Measurements from ENCODE around the gene VSTM4.

VSTM4 gene

GRCh38 chr10:49029666-49030065 is 85.7 kb downstream of the VSTM4 start:
- in situ Hi-C loops (cut with HindIII; ENCODE audit: low pct_unique_long_range_greater_than_20kb, low sequenced_read_pairs), result no loop called here
- TF ChIP-seq JUND (IDR thresholded peaks at IDR 0.05; ENCODE audit: low read depth), result no peak
- DNase-seq (ENCODE audit: low read depth in 1 of 2, low spot score in 1 of 2), result no peak

GRCh38 chr10:49028639-49029038 is 86.7 kb downstream of the VSTM4 start:
- no peak for DNase-seq (ENCODE audit: low read depth in 1 of 2, low spot score in 1 of 2)
- TF ChIP-seq JUND (IDR thresholded peaks at IDR 0.05; ENCODE audit: low read depth), result no peak
- in situ Hi-C loops (cut with HindIII; ENCODE audit: low pct_unique_long_range_greater_than_20kb, low sequenced_read_pairs), result no loop called here

DNA sequence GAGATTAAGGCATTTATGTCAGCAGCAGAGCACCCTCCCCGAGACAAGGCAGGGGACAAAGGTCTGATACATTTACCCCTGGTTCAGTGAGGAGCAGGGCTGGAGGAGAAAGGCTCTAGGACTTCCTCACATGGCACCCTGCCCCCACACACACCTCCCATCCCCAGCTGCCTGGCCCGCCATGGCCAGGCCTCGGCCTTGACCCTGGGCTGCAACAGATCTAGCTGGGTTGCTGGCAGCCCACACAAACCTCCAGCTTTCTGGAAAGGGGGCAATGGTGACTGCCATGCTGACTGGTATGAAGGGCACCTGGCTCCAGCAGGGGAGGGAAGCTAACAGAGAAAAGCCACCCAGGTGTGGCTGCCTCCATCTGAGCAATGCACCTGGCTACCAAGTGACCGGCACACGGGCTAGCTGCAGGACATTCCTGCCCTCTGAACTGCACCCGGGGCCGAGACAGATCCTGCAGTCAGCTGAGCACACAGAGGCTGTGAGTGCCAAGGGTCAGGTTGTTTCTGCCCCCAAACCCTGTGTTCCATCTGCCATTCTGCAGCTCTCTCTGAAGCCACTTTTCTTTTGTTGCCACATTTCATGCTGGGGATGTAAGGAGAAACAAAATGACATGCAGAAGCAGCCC is 89.9 kb downstream of the VSTM4 start:
- no peak for DNase-seq (ENCODE audit: low read depth in 1 of 2, low spot score in 1 of 2)
- TF ChIP-seq JUND (IDR thresholded peaks at IDR 0.05; ENCODE audit: low read depth), result no peak
- in situ Hi-C loops (cut with HindIII; ENCODE audit: low pct_unique_long_range_greater_than_20kb, low sequenced_read_pairs), result no loop called here

- TF ChIP-seq JUND (IDR thresholded peaks at IDR 0.05; ENCODE audit: low read depth), result no peak
- in situ Hi-C loops (cut with HindIII; ENCODE audit: low pct_unique_long_range_greater_than_20kb, low sequenced_read_pairs), result no loop called here
- DNase-seq (ENCODE audit: low read depth in 1 of 2, low spot score in 1 of 2), result no peak
Observed at GRCh38 chr10:49024484-49024883, 90.8 kb downstream of the VSTM4 start.

GRCh38 chr10:49023752-49024151 is 91.6 kb downstream of the VSTM4 start:
- no peak for TF ChIP-seq JUND (IDR thresholded peaks at IDR 0.05; ENCODE audit: low read depth)
- in situ Hi-C loops (cut with HindIII; ENCODE audit: low pct_unique_long_range_greater_than_20kb, low sequenced_read_pairs), result no loop called here
- DNase-seq (ENCODE audit: low read depth in 1 of 2, low spot score in 1 of 2), result no peak

DNA sequence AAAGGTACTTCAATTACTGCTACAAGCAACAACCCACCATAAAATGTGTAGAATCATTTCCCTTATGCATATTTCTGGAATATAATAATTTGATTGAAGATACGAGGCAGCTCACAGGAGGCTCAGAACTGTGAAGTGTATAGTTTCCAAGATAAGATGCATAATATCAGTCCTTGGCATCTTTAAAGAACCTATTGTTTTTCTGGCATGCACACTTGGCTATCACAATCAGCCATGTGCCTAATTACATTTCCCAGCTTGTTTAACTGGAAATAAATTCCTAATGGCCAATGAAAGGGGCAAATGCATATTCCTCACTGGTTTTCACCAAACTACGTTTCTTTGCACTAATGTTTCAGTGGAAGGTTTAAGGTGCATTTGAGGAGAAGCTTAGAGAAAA is 92.3 kb downstream of the VSTM4 start:
- in situ Hi-C loops (cut with HindIII; ENCODE audit: low pct_unique_long_range_greater_than_20kb, low sequenced_read_pairs), result no loop called here
- DNase-seq (ENCODE audit: low read depth in 1 of 2, low spot score in 1 of 2), result no peak
- TF ChIP-seq JUND (IDR thresholded peaks at IDR 0.05; ENCODE audit: low read depth), result no peak

DNA sequence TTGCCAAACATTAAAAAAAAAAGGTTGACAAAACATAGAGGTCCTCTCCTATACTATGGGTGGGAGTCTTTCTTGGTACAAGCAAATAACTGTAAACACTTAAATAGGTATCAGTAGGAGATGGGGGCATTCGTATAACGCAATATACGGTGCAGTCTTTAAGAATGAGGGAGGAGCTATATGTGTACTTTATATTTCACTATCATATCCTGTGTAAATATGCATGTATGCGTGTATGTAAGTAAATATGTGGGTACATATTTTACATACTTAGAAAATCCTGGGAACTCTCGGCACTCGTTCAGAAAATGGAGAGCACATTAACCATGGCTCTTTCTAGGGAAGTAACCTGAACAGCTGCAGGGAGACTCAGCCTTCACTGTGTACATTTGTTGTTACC is 93.6 kb downstream of the VSTM4 start:
- no peak for TF ChIP-seq JUND (IDR thresholded peaks at IDR 0.05; ENCODE audit: low read depth)
- in situ Hi-C loops (cut with HindIII; ENCODE audit: low pct_unique_long_range_greater_than_20kb, low sequenced_read_pairs), result no loop called here
- DNase-seq (ENCODE audit: low read depth in 1 of 2, low spot score in 1 of 2), result no peak

- no peak for TF ChIP-seq JUND (IDR thresholded peaks at IDR 0.05; ENCODE audit: low read depth)
- in situ Hi-C loops (cut with HindIII; ENCODE audit: low pct_unique_long_range_greater_than_20kb, low sequenced_read_pairs), result no loop called here
- DNase-seq (ENCODE audit: low read depth in 1 of 2, low spot score in 1 of 2), result no peak
Observed at GRCh38 chr10:49015700-49016099, 99.6 kb downstream of the VSTM4 start.

- in situ Hi-C loops (cut with HindIII; ENCODE audit: low pct_unique_long_range_greater_than_20kb, low sequenced_read_pairs), result no loop called here
- no peak for DNase-seq (ENCODE audit: low read depth in 1 of 2, low spot score in 1 of 2)
- TF ChIP-seq JUND (IDR thresholded peaks at IDR 0.05; ENCODE audit: low read depth), result no peak
Observed at GRCh38 chr10:49012603-49013002, 102.7 kb downstream of the VSTM4 start.

- no peak for DNase-seq (ENCODE audit: low read depth in 1 of 2, low spot score in 1 of 2)
- in situ Hi-C loops (cut with HindIII; ENCODE audit: low pct_unique_long_range_greater_than_20kb, low sequenced_read_pairs), result no loop called here
Observed at GRCh38 chr10:49011756-49012155, 103.6 kb downstream of the VSTM4 start.

DNA sequence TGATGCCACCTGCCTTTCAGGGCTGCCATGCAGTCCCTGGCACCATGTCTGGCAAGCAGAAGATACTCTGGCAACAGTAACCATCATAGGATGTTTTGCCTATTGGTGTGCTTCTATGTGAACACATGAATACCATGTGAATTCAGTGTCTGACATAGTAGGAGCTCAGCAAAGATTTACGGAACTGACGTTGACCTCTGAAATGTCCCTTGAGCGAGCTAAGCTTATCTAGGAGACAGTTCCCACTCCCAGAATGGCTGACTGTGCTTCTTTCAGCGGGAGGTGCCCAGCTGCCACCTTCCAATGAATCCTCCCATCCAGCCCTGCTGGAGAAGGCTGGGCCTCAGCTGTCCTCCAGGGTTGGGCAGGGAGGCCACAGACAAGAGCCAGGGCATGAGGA is 104.5 kb downstream of the VSTM4 start:
- no peak for TF ChIP-seq JUND (IDR thresholded peaks at IDR 0.05; ENCODE audit: low read depth)
- in situ Hi-C loops (cut with HindIII; ENCODE audit: low pct_unique_long_range_greater_than_20kb, low sequenced_read_pairs), result no loop called here

More at GRCh38 chr10:49011756-49012155, 103.6 kb downstream of the VSTM4 start:
- no peak for TF ChIP-seq JUND (IDR thresholded peaks at IDR 0.05; ENCODE audit: low read depth)

DNA sequence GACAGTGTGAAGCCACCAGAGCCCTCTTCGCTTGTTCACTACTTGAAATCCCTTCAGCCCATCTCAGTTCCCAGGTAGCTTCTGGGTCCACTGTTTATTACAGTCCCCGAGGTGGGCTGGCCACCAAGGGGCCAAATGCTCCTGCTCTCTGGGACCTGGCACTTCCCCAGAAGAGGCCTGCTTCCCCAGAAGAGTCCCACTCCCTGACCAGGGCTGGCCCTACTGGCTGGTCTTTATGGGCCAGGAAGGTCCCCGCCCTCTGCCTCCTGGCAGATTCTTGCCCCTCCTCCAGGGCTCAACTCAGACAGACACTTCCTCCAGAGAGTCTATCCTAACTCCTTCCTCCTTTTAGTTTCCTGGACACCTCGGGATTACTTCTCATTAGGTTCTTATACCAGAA is 105.0 kb downstream of the VSTM4 start:
- no peak for DNase-seq (ENCODE audit: low read depth in 1 of 2, low spot score in 1 of 2)
- TF ChIP-seq JUND (IDR thresholded peaks at IDR 0.05; ENCODE audit: low read depth), result no peak
- in situ Hi-C loops (cut with HindIII; ENCODE audit: low pct_unique_long_range_greater_than_20kb, low sequenced_read_pairs), result no loop called here

More for the DNA sequence above, 104.5 kb downstream of the VSTM4 start:
- DNase-seq (ENCODE audit: low read depth in 1 of 2, low spot score in 1 of 2), result no peak

DNA sequence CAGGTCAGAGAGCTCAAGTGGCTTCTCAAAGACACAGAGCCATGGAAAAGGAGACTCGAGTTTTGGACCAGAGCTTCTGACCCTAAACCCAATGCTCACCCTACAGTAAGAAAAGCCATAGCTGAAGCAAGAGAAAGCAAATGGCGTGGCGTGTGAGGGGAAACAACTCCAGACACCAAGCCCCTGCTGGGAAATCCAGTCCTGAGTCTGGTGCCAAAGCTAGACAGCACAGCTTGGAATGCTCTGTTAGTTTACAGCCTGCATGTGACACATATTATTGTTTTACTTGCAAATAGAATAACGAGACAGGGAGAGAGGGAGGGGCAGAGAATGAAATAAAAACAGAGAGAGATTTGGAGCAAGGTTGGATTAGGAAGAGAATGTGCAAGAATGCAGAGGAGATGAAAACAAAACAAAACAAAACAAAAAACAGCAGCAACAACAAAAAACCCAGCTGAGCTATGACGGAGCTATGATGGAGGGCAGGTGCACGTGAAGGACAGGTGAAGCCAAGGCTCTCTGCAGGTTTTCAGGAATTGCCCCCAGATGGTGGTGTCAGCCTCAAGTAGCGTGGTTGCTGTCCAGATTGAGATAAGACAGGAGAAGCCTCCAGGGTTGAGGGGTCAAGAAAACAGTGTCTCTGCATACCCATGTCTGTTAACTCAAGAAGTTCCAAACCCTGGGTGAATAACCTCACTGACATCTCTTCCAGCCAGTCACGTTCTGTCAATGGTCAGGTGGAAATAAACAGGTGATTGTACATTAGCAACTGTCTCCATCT is 105.9 kb downstream of the VSTM4 start:
- in situ Hi-C loops (cut with HindIII; ENCODE audit: low pct_unique_long_range_greater_than_20kb, low sequenced_read_pairs), result no loop called here
- no peak for TF ChIP-seq JUND (IDR thresholded peaks at IDR 0.05; ENCODE audit: low read depth)
- DNase-seq (ENCODE audit: low read depth in 1 of 2, low spot score in 1 of 2), result no peak

All from T47D (cell line).